ENCODE measurements around the gene LDLRAD1.

The LDLRAD1 gene

DNA sequence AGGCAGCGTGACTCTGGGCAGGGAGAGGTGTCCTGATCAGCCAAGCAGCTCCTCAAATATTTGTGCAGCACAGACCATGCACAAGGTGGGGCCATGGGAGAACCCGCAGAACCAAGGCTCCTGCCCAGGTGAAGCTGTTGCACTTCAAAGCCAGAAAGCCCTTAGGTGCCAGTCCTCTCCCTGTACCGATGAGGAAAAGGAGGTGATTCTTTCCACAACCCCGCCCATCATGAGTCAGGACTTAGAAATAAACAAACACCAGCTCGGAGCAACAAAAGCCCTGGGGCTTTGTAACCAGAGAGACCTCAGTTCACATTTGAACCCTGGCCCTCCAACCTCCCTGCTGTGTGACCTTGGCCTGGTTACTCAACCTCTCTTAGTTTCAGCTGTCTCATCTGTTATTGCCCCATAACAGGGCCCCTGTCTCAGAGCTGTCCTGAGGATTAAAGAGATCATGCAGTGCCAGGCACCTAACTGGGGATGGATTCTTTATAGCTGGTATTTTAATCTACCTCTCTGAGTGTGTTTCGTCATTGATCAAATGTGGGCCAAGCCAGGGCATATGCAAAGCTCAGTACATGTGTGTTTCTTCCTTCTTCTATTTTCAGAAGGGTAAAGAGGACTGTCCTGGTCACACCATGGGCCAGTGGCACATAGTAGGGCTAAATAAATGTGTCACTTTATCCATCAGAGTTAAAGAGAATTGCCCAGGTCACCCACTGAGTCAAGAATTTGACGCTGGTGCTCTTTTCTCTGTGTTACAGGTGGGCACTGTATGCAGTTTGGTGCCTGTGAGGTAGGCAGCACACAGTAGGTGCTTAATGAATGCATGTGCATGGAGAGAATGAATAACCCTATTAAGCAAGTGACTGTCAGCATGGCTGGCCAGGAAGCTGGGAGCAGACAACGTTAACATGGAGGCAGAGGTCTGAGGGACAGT, 1.4 kb downstream of the LDLRAD1 start:
- H4K20me1 ChIP-seq (ENCODE audit: insufficient read depth, low read length, poor library complexity, severe bottlenecking): no peaks in the 10 kb centered on the region
- no peaks in the 10 kb centered on the region for H3K9me3 ChIP-seq (ENCODE audit: insufficient read depth, low read depth, low read length)
- TF ChIP-seq, protein P1, sequence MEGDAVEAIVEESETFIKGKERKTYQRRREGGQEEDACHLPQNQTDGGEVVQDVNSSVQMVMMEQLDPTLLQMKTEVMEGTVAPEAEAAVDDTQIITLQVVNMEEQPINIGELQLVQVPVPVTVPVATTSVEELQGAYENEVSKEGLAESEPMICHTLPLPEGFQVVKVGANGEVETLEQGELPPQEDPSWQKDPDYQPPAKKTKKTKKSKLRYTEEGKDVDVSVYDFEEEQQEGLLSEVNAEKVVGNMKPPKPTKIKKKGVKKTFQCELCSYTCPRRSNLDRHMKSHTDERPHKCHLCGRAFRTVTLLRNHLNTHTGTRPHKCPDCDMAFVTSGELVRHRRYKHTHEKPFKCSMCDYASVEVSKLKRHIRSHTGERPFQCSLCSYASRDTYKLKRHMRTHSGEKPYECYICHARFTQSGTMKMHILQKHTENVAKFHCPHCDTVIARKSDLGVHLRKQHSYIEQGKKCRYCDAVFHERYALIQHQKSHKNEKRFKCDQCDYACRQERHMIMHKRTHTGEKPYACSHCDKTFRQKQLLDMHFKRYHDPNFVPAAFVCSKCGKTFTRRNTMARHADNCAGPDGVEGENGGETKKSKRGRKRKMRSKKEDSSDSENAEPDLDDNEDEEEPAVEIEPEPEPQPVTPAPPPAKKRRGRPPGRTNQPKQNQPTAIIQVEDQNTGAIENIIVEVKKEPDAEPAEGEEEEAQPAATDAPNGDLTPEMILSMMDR (conservative IDR thresholded peaks at IDR 0.05; ENCODE audit: low read length): no peak
- no peak for TF ChIP-seq EZH2phosphoT487 (IDR thresholded peaks at IDR 0.05; ENCODE audit: borderline replicate concordance)
- H3K4me3 ChIP-seq (ENCODE audit: low read length, poor library complexity, severe bottlenecking): no peak overlapping the region
- no peak overlapping the region for H3K4me2 ChIP-seq (ENCODE audit: low read depth, low read length, poor library complexity, severe bottlenecking)
- no peaks in the 10 kb centered on the region for H3K36me3 ChIP-seq (ENCODE audit: insufficient read depth, low read length)
- no peak overlapping the region for H2AFZ ChIP-seq (ENCODE audit: low read length)
- no peak overlapping the region for H3K9ac ChIP-seq (ENCODE audit: low read depth, low read length, poor library complexity, severe bottlenecking)
- H3K9me2 ChIP-seq (replicated peaks; ENCODE audit: low read depth, low read length): no peaks in the 10 kb centered on the region
- H3K79me2 ChIP-seq (ENCODE audit: insufficient read depth, low read length): no peaks in the 10 kb centered on the region
- no peaks in the 10 kb centered on the region for H3K4me1 ChIP-seq (ENCODE audit: insufficient read depth, low read length, poor library complexity, severe bottlenecking)
- H3F3A ChIP-seq (ENCODE audit: low read depth): no peaks in the 10 kb centered on the region
- H3K27me3 ChIP-seq (ENCODE audit: insufficient read depth, low read length, poor library complexity, severe bottlenecking): no peaks in the 10 kb centered on the region

DNA sequence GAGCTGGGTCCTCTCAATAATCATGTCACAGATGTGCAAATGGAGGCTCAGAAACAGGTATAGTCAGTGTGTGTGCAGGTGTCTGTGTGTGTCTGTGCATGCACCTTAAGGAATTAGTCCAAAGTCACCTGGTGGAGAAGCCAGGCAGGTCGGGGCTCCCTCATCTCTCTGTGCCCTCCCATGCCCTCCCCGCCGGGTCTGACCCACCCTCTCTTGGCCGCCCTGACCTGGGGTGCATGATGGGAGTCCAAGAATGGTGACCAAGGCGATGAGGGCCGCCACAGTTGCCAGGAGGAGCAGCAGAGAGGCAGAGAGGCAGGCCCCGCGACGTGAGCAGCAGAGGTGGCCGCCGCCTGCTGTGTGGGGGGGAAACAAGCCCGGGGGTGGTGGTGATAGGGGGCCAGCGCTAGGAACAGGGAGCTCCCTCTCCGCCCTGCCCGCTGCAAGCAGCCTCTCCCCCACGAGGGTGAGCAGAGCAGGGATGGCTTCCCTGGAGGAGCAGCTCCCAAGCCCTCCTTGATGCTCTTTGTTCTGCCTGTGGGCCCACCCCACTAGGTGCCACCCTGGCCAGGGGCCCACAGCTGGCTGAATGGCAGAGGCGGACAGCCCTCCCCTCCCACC, 3.9 kb downstream of the LDLRAD1 start:
- H3K9me3 ChIP-seq (ENCODE audit: insufficient read depth, low read depth, low read length): no peaks in the 10 kb centered on the region
- H3K9me2 ChIP-seq (replicated peaks; ENCODE audit: low read depth, low read length): no peaks in the 10 kb centered on the region
- H3K36me3 ChIP-seq (ENCODE audit: insufficient read depth, low read length): no peaks in the 10 kb centered on the region
- no peaks in the 10 kb centered on the region for H3K4me1 ChIP-seq (ENCODE audit: insufficient read depth, low read length, poor library complexity, severe bottlenecking)
- H3F3A ChIP-seq (ENCODE audit: low read depth): no peaks in the 10 kb centered on the region
- no peaks in the 10 kb centered on the region for H4K20me1 ChIP-seq (ENCODE audit: insufficient read depth, low read length, poor library complexity, severe bottlenecking)
- no peak overlapping the region for H3K4me2 ChIP-seq (ENCODE audit: low read depth, low read length, poor library complexity, severe bottlenecking)
- no peaks in the 10 kb centered on the region for H3K79me2 ChIP-seq (ENCODE audit: insufficient read depth, low read length)
- TF ChIP-seq EZH2phosphoT487 (IDR thresholded peaks at IDR 0.05; ENCODE audit: borderline replicate concordance): no peak
- TF ChIP-seq, protein P1 (conservative IDR thresholded peaks at IDR 0.05; ENCODE audit: low read length): no peak
- H2AFZ ChIP-seq (ENCODE audit: low read length): no peak overlapping the region
- H3K9ac ChIP-seq (ENCODE audit: low read depth, low read length, poor library complexity, severe bottlenecking): no peak overlapping the region
- H3K4me3 ChIP-seq (ENCODE audit: low read length, poor library complexity, severe bottlenecking): no peak overlapping the region
- no peaks in the 10 kb centered on the region for H3K27me3 ChIP-seq (ENCODE audit: insufficient read depth, low read length, poor library complexity, severe bottlenecking)

DNA sequence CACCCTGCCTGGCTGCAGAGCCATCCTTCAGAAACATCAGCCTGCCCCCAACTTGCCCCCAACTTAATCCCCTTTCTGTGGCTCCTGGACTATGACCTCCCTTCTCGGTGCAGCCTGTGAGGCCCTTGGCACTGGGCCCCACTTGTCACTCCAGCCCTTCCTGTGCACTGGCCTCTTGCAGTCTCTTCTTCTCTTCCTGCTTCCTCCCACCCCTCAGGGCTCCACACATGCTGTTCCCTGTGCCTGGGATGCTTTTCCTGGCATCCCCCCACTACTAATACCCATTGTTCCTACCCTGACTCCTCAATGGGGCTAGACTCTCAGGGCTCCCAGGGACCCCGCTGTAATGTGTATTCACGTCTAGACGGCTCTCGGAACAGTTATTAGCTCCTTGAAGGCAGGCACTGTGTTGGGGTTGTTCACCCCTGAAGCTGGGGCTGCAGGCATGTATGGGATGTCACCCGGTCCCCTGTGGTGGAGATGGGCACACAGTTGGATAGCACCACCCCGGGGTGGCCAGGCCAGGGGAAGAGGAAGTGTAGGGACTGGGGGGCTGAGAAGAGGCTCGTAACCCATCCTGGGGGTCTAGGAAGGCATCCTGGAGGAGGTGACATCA, 4.5 kb downstream of the LDLRAD1 start:
- no peaks in the 10 kb centered on the region for H4K20me1 ChIP-seq (ENCODE audit: insufficient read depth, low read length, poor library complexity, severe bottlenecking)
- no peaks in the 10 kb centered on the region for H3K27me3 ChIP-seq (ENCODE audit: insufficient read depth, low read length, poor library complexity, severe bottlenecking)
- no peaks in the 10 kb centered on the region for H3K79me2 ChIP-seq (ENCODE audit: insufficient read depth, low read length)
- H3K36me3 ChIP-seq (ENCODE audit: insufficient read depth, low read length): no peaks in the 10 kb centered on the region
- no peaks in the 10 kb centered on the region for H3K9me3 ChIP-seq (ENCODE audit: insufficient read depth, low read depth, low read length)
- no peaks in the 10 kb centered on the region for H3F3A ChIP-seq (ENCODE audit: low read depth)
- no peak for TF ChIP-seq EZH2phosphoT487 (IDR thresholded peaks at IDR 0.05; ENCODE audit: borderline replicate concordance)
- TF ChIP-seq, protein P1 (conservative IDR thresholded peaks at IDR 0.05; ENCODE audit: low read length): no peak
- no peak overlapping the region for H3K4me2 ChIP-seq (ENCODE audit: low read depth, low read length, poor library complexity, severe bottlenecking)
- no peaks in the 10 kb centered on the region for H3K4me1 ChIP-seq (ENCODE audit: insufficient read depth, low read length, poor library complexity, severe bottlenecking)
- H2AFZ ChIP-seq (ENCODE audit: low read length): 0 out of 2 replicates have a peak overlapping the region, but pooled peaks have one; percentile 36
- H3K9me2 ChIP-seq (replicated peaks; ENCODE audit: low read depth, low read length): no peaks in the 10 kb centered on the region
- H3K4me3 ChIP-seq (ENCODE audit: low read length, poor library complexity, severe bottlenecking): no peak overlapping the region
- H3K9ac ChIP-seq (ENCODE audit: low read depth, low read length, poor library complexity, severe bottlenecking): no peak overlapping the region
